ENCODE measurements around the gene RBBP7.

Gene RBBP7

GRCh38 chrX:16814597-16814996, 55.6 kb downstream of the RBBP7 start:
- Histone ChIP-seq H4K20me1 (ENCODE audit: insufficient read depth, low read length) (no peaks in the 10 kb centered on the region), H3K9me3 (ENCODE audit: insufficient read depth, low read length) (no peaks in the 10 kb centered on the region), H3K4me3 (ENCODE audit: low read length) (no peak overlapping the region), H3K27ac (ENCODE audit: low read length) (no peak overlapping the region), H3K79me2 (ENCODE audit: low read length) (peaks cover 79% of the 10 kb centered on the region), H3K9ac (ENCODE audit: low read length) (no peak overlapping the region), H3K27me3 (ENCODE audit: low read depth, low read length) (no peaks in the 10 kb centered on the region), H3K4me1 (ENCODE audit: low read length) (peaks cover 19% of the 10 kb centered on the region), H3K4me2 (ENCODE audit: low read length) (no peak overlapping the region), H2AFZ (ENCODE audit: low read depth, low read length) (no peak overlapping the region), H3K36me3 (replicated peaks; ENCODE audit: low read depth, low read length) (peaks cover 22% of the 10 kb centered on the region)
- TF ChIP-seq EZH2phosphoT487 (IDR thresholded peaks at IDR 0.05; ENCODE audit: low read depth) (no peak), CTCF (IDR thresholded peaks at IDR 0.05; ENCODE audit: low read depth, low read length) (no peak)

- H3K27ac ChIP-seq (ENCODE audit: low read length), result no peak overlapping the region
- H4K20me1 ChIP-seq (ENCODE audit: insufficient read depth, low read length), result no peaks in the 10 kb centered on the region
- no peaks in the 10 kb centered on the region for H3K4me1 ChIP-seq (ENCODE audit: low read length)
- no peak for TF ChIP-seq EZH2phosphoT487 (IDR thresholded peaks at IDR 0.05; ENCODE audit: low read depth)
- no peak for TF ChIP-seq CTCF (IDR thresholded peaks at IDR 0.05; ENCODE audit: low read depth, low read length)
- peaks cover 86% of the 10 kb centered on the region for H3K79me2 ChIP-seq (ENCODE audit: low read length)
- no peaks in the 10 kb centered on the region for H3K27me3 ChIP-seq (ENCODE audit: low read depth, low read length)
- peaks cover 10% of the 10 kb centered on the region for H3K36me3 ChIP-seq (replicated peaks; ENCODE audit: low read depth, low read length)
- no peak overlapping the region for H3K4me3 ChIP-seq (ENCODE audit: low read length)
- no peak overlapping the region for H2AFZ ChIP-seq (ENCODE audit: low read depth, low read length)
- no peak overlapping the region for H3K4me2 ChIP-seq (ENCODE audit: low read length)
- no peak overlapping the region for H3K9ac ChIP-seq (ENCODE audit: low read length)
- H3K9me3 ChIP-seq (ENCODE audit: insufficient read depth, low read length), result no peaks in the 10 kb centered on the region
These were observed 62.1 kb downstream of the RBBP7 start for GRCh38 chrX:16807976-16808542.

GRCh38 chrX:16807548-16807947, 62.6 kb downstream of the RBBP7 start:
- no peak overlapping the region for H3K4me3 ChIP-seq (ENCODE audit: low read length)

GRCh38 chrX:16804923-16805464, 65.2 kb downstream of the RBBP7 start:
- no peak overlapping the region for H2AFZ ChIP-seq (ENCODE audit: low read depth, low read length)
- H3K27ac ChIP-seq (ENCODE audit: low read length), result no peak overlapping the region
- TF ChIP-seq CTCF (IDR thresholded peaks at IDR 0.05; ENCODE audit: low read depth, low read length), result no peak
- TF ChIP-seq EZH2phosphoT487 (IDR thresholded peaks at IDR 0.05; ENCODE audit: low read depth), result no peak
- no peaks in the 10 kb centered on the region for H3K4me1 ChIP-seq (ENCODE audit: low read length)
- H3K9me3 ChIP-seq (ENCODE audit: insufficient read depth, low read length), result no peaks in the 10 kb centered on the region
- peaks cover 7% of the 10 kb centered on the region for H3K36me3 ChIP-seq (replicated peaks; ENCODE audit: low read depth, low read length)
- H4K20me1 ChIP-seq (ENCODE audit: insufficient read depth, low read length), result no peaks in the 10 kb centered on the region
- H3K4me3 ChIP-seq (ENCODE audit: low read length), result no peak overlapping the region
- no peaks in the 10 kb centered on the region for H3K27me3 ChIP-seq (ENCODE audit: low read depth, low read length)
- H3K9ac ChIP-seq (ENCODE audit: low read length), result no peak overlapping the region
- no peak overlapping the region for H3K4me2 ChIP-seq (ENCODE audit: low read length)
- H3K79me2 ChIP-seq (ENCODE audit: low read length), result peaks cover 89% of the 10 kb centered on the region

More at GRCh38 chrX:16807548-16807947, 62.6 kb downstream of the RBBP7 start:
- Histone ChIP-seq H3K79me2 (ENCODE audit: low read length) (peaks cover 86% of the 10 kb centered on the region), H3K27me3 (ENCODE audit: low read depth, low read length) (no peaks in the 10 kb centered on the region), H3K9me3 (ENCODE audit: insufficient read depth, low read length) (no peaks in the 10 kb centered on the region), H2AFZ (ENCODE audit: low read depth, low read length) (no peak overlapping the region), H3K27ac (ENCODE audit: low read length) (no peak overlapping the region), H4K20me1 (ENCODE audit: insufficient read depth, low read length) (no peaks in the 10 kb centered on the region), H3K4me1 (ENCODE audit: low read length) (no peaks in the 10 kb centered on the region), H3K4me2 (ENCODE audit: low read length) (no peak overlapping the region), H3K36me3 (replicated peaks; ENCODE audit: low read depth, low read length) (peaks cover 7% of the 10 kb centered on the region), H3K9ac (ENCODE audit: low read length) (no peak overlapping the region)
- TF ChIP-seq EZH2phosphoT487 (IDR thresholded peaks at IDR 0.05; ENCODE audit: low read depth) (no peak), CTCF (IDR thresholded peaks at IDR 0.05; ENCODE audit: low read depth, low read length) (no peak)
